Activated CD4-positive, alpha-beta T cell treated with anti-CD3 and anti-CD28 coated beads, Interleukin-2, amount 10 ng/mL, durations not matched to agents 7 days and 5 days (primary cell): Measurements from ENCODE around the gene KCNN3. TPM values are rescaled to one million over a fixed set of nuclear protein-coding genes. Genes with fewer than 3 reads are reported as not detected.

Source experiments
- CTCF ChIA-PET: fragments of 350-600 bp; sonication (Branson Sonifier 250); formaldehyde crosslinking; loops from one replicate; lab custom pipeline; 2021; ENCODE audit warnings: antibody characterized with exemption; lab: Charles Lee
- POLR2A ChIA-PET: fragments of 350-600 bp; sonication (Branson Sonifier 250); formaldehyde crosslinking; loops from one replicate; lab custom pipeline; 2021; ENCODE audit warnings: antibody characterized with exemption; lab: Charles Lee
- DNase-seq: peaks from one replicate; pipeline ENCODE4 v3.0.0-alpha.2; 2020
- H3K27ac Mint-ChIP-seq: one replicate; pipeline ENCODE4 v1.8.0; 2021; ENCODE audit warnings: mild to moderate bottlenecking, moderate library complexity, mixed read lengths
- H3K27me3 Mint-ChIP-seq: one replicate; pipeline ENCODE4 v1.8.0; 2021; ENCODE audit warnings: mixed read lengths
- H3K36me3 Mint-ChIP-seq: one replicate; pipeline ENCODE4 v1.8.0; 2021; ENCODE audit warnings: low read depth, mixed read lengths
- H3K4me1 Mint-ChIP-seq: one replicate; pipeline ENCODE4 v1.8.0; 2021; ENCODE audit warnings: mixed read lengths
- H3K4me3 Mint-ChIP-seq: one replicate; pipeline ENCODE4 v1.8.0; 2021; ENCODE audit warnings: mild to moderate bottlenecking, moderate library complexity, mixed read lengths
- H3K9me3 Mint-ChIP-seq: one replicate; pipeline ENCODE4 v1.8.0; 2021; ENCODE audit warnings: mixed read lengths
- total RNA-seq, 2 experiments: library from RNA; stranded (reverse); gene quantifications; one replicate each; pipeline ENCODE4 v1.2.3, GENCODE V29; 2021

KCNN3 gene
- total RNA-seq, 2 experiments from 2014 or later, result 0.17 TPM; not detected in 1

- H3K36me3 Mint-ChIP-seq, result peaks cover 2% of the 10 kb centered on the region
- peak; percentile 62 for DNase-seq
- peak overlapping the region; percentile 58 for H3K27ac Mint-ChIP-seq
- POLR2A ChIA-PET, result no interaction called here
- peaks cover 68% of the 10 kb centered on the region for H3K4me1 Mint-ChIP-seq
- peaks cover 6% of the 10 kb centered on the region for H3K27me3 Mint-ChIP-seq
- CTCF ChIA-PET, result interaction anchor here (0.9 to 1.0 kb wide), 2 partner anchors 19 to 41 kb away, joined by 3 read pairs; no protein-coding TSS in a partner anchor
- no peak overlapping the region for H3K4me3 Mint-ChIP-seq
- no peaks in the 10 kb centered on the region for H3K9me3 Mint-ChIP-seq
Observed at GRCh38 chr1:154749078-154749760, 120.9 kb downstream of the KCNN3 start.

GRCh38 chr1:154748405-154748775, 121.7 kb downstream of the KCNN3 start:
- Mint-ChIP-seq H3K36me3 (peaks cover 4% of the 10 kb centered on the region), H3K27me3 (peaks cover 2% of the 10 kb centered on the region), H3K27ac (peak overlapping the region; percentile 95), H3K4me3 (peak overlapping the region; percentile 76), H3K4me1 (peaks cover 76% of the 10 kb centered on the region), H3K9me3 (no peaks in the 10 kb centered on the region)
- ChIA-PET POLR2A (no interaction called here), CTCF (interaction anchor here (1.0 to 2.9 kb wide), 7 partner anchors 12 to 189 kb away, joined by 3 to 7 read pairs (median 5); no protein-coding TSS in a partner anchor)
- no peak for DNase-seq

GRCh38 chr1:154747740-154748404, 122.2 kb downstream of the KCNN3 start:
- peaks cover 6% of the 10 kb centered on the region for H3K27me3 Mint-ChIP-seq
- H3K4me3 Mint-ChIP-seq, result peak overlapping the region; percentile 76
- ChIA-PET POLR2A (interaction anchor here (0.6 kb wide), 1 partner anchor 33 kb away, joined by 10 read pairs; no protein-coding TSS in a partner anchor), CTCF (interaction anchor here (1.0 to 2.9 kb wide), 8 partner anchors 11 to 188 kb away, joined by 3 to 7 read pairs (median 4); no protein-coding TSS in a partner anchor)
- peaks cover 4% of the 10 kb centered on the region for H3K36me3 Mint-ChIP-seq
- peaks cover 80% of the 10 kb centered on the region for H3K4me1 Mint-ChIP-seq
- DNase-seq, result peak; percentile 76
- peak overlapping the region; percentile 95 for H3K27ac Mint-ChIP-seq
- no peaks in the 10 kb centered on the region for H3K9me3 Mint-ChIP-seq

- H3K27me3 Mint-ChIP-seq, result peaks cover 9% of the 10 kb centered on the region
- ChIA-PET CTCF (interaction anchor here (1.0 to 2.9 kb wide), 6 partner anchors 10 to 188 kb away, joined by 3 to 7 read pairs (median 4); no protein-coding TSS in a partner anchor), POLR2A (interaction anchor here (0.6 kb wide), 1 partner anchor 33 kb away, joined by 10 read pairs; no protein-coding TSS in a partner anchor)
- H3K4me3 Mint-ChIP-seq, result peak overlapping the region; percentile 76
- peaks cover 4% of the 10 kb centered on the region for H3K36me3 Mint-ChIP-seq
- H3K9me3 Mint-ChIP-seq, result no peaks in the 10 kb centered on the region
- H3K27ac Mint-ChIP-seq, result peak overlapping the region; percentile 95
- DNase-seq, result no peak
- H3K4me1 Mint-ChIP-seq, result peaks cover 83% of the 10 kb centered on the region
Observed at GRCh38 chr1:154747380-154747739, 122.7 kb downstream of the KCNN3 start.

GRCh38 chr1:154746622-154747299, 123.3 kb downstream of the KCNN3 start:
- ChIA-PET CTCF (interaction anchor here (0.9 to 2.9 kb wide), 4 partner anchors 10 to 271 kb away, joined by 3 to 7 read pairs (median 4); no protein-coding TSS in a partner anchor), POLR2A (no interaction called here)
- Mint-ChIP-seq H3K4me1 (peaks cover 80% of the 10 kb centered on the region), H3K27ac (peak overlapping the region; percentile 95), H3K4me3 (peak overlapping the region; percentile 76), H3K36me3 (peaks cover 7% of the 10 kb centered on the region), H3K9me3 (peaks cover 2% of the 10 kb centered on the region), H3K27me3 (peaks cover 14% of the 10 kb centered on the region)
- DNase-seq, result no peak

- ChIA-PET POLR2A (no interaction called here), CTCF (interaction anchor here (1.4 to 2.9 kb wide), 4 partner anchors 13 to 76 kb away, joined by 3 to 8 read pairs (median 6); no protein-coding TSS in a partner anchor)
- Mint-ChIP-seq H3K4me1 (peaks cover 73% of the 10 kb centered on the region), H3K27ac (peak overlapping the region; percentile 95), H3K27me3 (peaks cover 17% of the 10 kb centered on the region), H3K36me3 (peaks cover 10% of the 10 kb centered on the region), H3K4me3 (no peak overlapping the region), H3K9me3 (peaks cover 5% of the 10 kb centered on the region)
- no peak for DNase-seq
Observed at GRCh38 chr1:154745750-154746425, 124.2 kb downstream of the KCNN3 start.

GRCh38 chr1:154745286-154745731, 124.8 kb downstream of the KCNN3 start:
- Mint-ChIP-seq H3K4me1 (peaks cover 73% of the 10 kb centered on the region), H3K27ac (peak overlapping the region; percentile 76), H3K9me3 (peaks cover 5% of the 10 kb centered on the region), H3K36me3 (peaks cover 10% of the 10 kb centered on the region), H3K4me3 (peak overlapping the region; percentile 33), H3K27me3 (peaks cover 21% of the 10 kb centered on the region)
- peak; percentile 80 for DNase-seq
- ChIA-PET POLR2A (interaction anchor here (0.6 kb wide), 1 partner anchor 206 kb away, joined by 4 read pairs; no protein-coding TSS in a partner anchor), CTCF (interaction anchor here (1.4 to 1.9 kb wide), 3 partner anchors 15 to 76 kb away, joined by 5 to 8 read pairs (median 5); no protein-coding TSS in a partner anchor)

- POLR2A ChIA-PET, result interaction anchor here (0.6 kb wide), 1 partner anchor 207 kb away, joined by 4 read pairs; no protein-coding TSS in a partner anchor
- H3K4me3 Mint-ChIP-seq, result peak overlapping the region; percentile 33
- peaks cover 5% of the 10 kb centered on the region for H3K9me3 Mint-ChIP-seq
- CTCF ChIA-PET, result interaction anchor here (0.9 to 2.4 kb wide), 7 partner anchors 11 to 131 kb away, joined by 3 to 8 read pairs (median 5); no protein-coding TSS in a partner anchor
- H3K4me1 Mint-ChIP-seq, result peaks cover 73% of the 10 kb centered on the region
- no peak for DNase-seq
- peaks cover 26% of the 10 kb centered on the region for H3K27me3 Mint-ChIP-seq
- H3K36me3 Mint-ChIP-seq, result peaks cover 10% of the 10 kb centered on the region
- H3K27ac Mint-ChIP-seq, result peak overlapping the region; percentile 76
Observed at GRCh38 chr1:154744352-154745035, 125.6 kb downstream of the KCNN3 start.

- POLR2A ChIA-PET, result no interaction called here
- CTCF ChIA-PET, result interaction anchor here (1.0 to 2.4 kb wide), 5 partner anchors 10 to 130 kb away, joined by 3 to 8 read pairs (median 6); no protein-coding TSS in a partner anchor
- peaks cover 73% of the 10 kb centered on the region for H3K4me1 Mint-ChIP-seq
- H3K36me3 Mint-ChIP-seq, result peaks cover 10% of the 10 kb centered on the region
- no peak overlapping the region for H3K4me3 Mint-ChIP-seq
- peaks cover 34% of the 10 kb centered on the region for H3K27me3 Mint-ChIP-seq
- peaks cover 5% of the 10 kb centered on the region for H3K9me3 Mint-ChIP-seq
- H3K27ac Mint-ChIP-seq, result no peak overlapping the region
- DNase-seq, result no peak
Observed at GRCh38 chr1:154743526-154744036, 126.5 kb downstream of the KCNN3 start.

- peaks cover 66% of the 10 kb centered on the region for H3K4me1 Mint-ChIP-seq
- DNase-seq, result no peak
- H3K36me3 Mint-ChIP-seq, result peaks cover 10% of the 10 kb centered on the region
- ChIA-PET POLR2A (no interaction called here), CTCF (interaction anchor here (2.4 kb wide), 1 partner anchor 9 kb away, joined by 8 read pairs; no protein-coding TSS in a partner anchor)
- no peak overlapping the region for H3K27ac Mint-ChIP-seq
- H3K4me3 Mint-ChIP-seq, result no peak overlapping the region
- peaks cover 40% of the 10 kb centered on the region for H3K27me3 Mint-ChIP-seq
- peaks cover 5% of the 10 kb centered on the region for H3K9me3 Mint-ChIP-seq
Observed at GRCh38 chr1:154742606-154743005, 127.5 kb downstream of the KCNN3 start.
